HG03469 (cell line): ENCODE results near the gene DNAAF5.

Experiments used
- ATAC-seq: cut with Tn5 transposase; IDR thresholded peaks from one replicate; pipeline ENCODE4 v1.9.1; 2021; ENCODE audit warnings: mild to moderate bottlenecking, moderate library complexity, moderate number of reproducible peaks; ENCODE audit not compliant: unreplicated experiment

DNAAF5 gene

DNA sequence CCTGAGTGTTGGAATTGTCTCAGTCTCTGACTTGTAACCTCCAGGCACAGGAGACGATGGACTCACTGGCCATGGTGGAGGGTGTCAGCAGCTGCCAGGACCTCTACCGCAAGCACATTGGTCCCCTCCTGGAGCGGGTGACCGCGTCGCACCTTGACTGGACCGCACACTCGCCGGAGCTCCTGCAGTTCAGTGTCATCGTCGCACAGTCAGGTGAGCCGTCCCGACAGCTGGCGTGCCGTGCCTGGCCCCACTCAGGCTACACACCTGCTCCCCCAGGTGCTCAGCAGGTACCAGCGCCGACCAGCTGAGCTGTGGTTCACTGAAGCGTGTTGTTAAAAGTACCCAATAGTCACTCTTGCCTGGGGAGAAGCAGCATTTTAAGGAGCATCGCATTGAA, 37.3 kb downstream of the DNAAF5 start:
- no peak for ATAC-seq

DNA sequence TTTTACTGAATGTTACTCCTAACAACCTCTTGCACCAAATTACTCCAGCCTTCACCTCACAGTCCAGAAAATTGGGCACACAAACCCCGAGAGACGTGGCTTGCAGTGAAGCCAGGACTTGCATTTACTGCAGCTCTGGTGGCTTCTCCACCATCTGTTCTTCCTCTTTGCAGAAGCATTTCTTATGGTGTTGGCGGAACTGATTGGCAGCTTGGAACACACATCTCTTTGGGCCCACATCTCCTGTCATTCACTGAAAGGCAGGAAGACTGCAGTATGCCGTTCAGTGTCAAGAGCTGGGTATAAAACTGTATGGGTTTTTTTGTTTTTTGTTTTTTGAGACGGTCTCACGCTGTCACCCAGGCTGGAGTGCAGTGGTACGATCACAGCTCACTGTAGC, 38.9 kb downstream of the DNAAF5 start:
- no peak for ATAC-seq

DNA sequence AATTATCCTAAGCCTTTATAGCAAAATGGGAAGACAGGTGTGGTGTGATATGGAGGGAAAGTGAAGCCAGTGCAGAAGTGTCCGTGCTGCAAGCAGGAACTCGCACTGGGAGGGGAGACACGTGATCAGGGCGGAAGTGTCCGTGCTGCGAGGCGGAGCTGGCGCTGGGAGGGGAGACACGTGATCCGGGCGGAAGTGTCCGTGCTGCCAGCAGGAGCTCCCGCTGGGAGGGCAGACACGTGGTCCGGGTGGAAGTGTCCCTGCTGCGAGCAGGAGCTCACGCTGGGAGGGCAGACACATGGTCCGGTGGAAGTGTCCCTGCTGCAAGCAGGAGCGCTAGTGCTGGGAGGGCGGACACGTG, 41.1 kb downstream of the DNAAF5 start:
- no peak for ATAC-seq

DNA sequence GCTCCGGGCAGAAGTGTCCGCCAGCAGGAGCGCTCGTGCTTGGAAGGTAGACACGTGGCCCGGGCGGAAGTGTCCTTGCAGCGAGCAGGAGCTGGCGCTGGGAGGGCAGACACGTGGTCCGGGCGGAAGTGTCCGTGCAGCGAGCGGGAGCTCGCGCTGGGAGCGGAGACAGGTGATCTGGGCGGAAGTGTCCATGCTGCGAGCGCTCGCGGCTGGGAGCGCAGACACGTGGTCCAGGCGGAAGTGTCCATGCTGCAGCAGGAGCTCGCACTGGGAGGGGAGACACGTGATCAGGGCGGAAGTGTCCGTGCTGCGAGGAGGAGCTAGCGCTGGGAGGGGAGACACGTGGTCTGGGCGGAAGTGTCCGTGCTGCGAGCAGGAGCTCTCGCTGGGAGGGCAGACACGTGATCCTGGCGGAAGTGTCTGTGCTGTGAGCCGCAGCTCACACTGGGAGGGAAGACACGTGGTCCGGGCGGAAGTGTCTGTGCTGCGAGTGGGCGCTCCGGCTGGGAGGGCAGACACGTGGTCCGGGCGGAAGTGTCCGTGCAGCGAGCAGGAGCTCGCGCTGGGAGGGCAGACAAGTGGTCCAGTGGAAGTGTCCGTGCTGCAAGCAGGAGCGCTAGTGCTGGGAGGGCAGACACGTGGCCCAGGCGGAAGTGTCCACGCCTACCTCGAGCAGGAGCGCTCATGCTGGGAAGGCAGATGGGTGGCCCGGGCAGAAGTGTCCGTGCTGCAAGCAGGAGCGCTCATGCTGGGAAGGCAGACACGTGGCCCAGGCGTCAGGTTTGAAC, 41.6 kb downstream of the DNAAF5 start:
- no peak for ATAC-seq

DNA sequence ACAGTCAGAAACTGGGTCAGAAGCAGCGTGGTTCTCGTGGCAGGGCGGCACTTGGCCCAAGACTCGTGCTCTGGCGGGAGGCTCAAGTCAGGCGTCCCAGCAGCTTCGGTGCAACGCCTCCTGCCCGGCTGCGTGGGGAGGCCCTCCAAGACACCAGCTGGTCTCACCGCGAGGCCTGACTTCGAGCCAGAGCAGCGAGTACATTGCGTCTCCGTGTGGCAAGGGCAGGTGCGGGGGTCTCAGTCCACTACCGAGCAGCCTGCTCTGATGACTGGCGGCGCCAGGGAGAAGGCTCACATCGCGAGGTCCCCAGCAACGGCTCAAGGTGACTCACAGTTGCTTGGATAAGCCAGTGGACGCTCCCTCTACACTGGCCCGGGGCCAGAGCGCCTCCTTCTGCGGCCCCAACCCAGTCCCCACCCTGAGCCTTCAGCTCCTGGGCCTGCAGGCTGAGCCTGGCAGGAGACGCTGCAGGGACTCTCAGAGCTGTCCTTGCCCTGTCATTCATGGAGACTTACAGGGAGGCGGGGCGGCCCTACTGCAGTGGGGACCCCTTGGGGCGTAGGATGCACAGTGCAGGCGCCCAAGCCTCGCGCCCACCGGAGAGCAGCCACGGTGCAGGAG, 42.5 kb downstream of the DNAAF5 start:
- ATAC-seq: no peak

DNA sequence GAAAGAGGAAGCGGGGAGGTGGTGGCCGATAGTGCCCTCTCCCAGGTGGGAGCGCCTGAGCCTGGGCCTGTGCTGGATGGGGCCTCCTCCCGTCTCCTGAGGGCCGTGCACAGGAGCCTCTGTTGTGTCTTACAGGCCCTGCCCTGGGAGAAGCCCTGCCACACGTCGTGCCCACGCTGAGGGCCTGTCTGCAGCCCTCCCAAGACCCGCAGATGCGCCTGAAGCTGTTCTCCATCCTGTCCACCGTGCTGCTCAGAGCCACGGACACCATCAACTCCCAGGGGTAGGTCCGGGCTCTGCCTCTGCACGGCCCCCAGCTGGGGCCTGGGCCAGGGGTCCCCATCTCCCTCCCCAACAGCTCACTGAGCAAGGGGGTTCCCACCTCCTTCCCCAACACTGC, 43.8 kb downstream of the DNAAF5 start:
- no peak for ATAC-seq

DNA sequence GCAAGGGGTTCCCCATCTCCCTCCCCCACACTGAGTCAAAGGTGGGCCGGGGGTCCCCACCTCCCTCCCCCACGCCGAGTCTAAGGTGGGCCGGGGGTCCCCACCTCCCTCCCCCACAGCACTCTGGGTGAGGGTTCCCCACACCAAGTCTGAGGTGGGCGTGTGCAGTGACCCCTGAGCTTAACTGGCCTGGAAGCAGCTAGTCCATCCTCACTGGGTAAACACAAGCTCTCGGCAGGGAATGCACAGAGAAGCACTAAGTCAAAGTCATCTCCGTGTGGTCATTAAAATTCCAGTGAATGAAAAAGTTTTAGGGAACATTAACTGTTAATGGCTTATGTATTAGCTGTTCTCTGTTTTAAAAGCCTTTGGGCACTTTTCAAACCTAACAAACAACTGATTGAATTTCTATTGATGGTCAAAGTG, 44.3 kb downstream of the DNAAF5 start:
- no peak for ATAC-seq

DNA sequence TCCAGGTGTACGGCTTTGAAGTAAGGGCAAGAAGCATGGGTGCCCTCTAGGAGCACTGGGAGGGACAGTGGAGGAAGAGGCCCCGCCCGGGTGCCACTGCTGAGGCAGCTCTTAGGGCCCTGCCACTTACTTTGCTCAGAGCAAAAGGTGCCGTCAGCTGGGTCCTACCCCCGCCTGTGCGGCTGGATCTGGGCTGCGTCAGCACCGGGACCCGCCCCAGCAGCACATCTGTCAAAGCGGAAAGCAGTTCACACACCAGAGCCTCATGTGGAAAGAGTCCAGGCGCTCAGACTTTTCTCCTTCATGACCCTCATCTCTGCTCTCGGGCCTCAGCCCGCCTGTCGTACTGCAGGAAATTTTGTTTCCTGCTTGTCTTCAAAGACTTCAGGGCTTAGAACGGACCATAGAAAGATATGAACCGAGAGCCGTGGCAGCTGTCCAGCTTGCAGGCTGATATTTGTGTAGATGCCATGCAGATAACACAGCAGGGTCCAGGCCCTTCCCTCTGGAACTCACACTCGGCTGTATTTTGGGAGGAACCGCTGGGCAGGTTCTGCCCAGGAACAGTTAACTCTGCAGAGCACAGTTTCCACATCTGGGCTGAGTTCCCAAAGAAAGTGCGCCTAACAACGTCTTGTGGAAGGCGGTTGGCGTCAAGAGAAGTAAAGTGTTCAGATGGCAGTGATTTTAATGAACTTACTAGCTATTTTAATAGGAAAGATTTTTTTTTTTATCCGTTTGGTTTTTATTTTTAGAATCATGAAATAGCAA, 44.9 kb downstream of the DNAAF5 start:
- no peak for ATAC-seq

DNA sequence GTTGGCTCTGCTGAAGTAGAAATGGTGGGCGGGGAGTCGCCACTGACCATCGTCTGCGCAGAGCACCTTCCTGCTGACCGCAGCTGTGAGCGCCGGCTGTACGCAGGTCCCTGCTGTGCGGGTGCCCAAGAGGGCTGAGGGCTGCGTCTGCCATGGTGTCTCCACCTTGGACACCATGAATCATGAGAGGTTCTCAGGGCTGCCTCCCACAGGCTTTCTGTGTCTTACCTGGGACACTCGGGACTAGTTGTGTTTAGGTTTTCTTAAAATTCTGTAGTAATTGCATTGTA, 45.5 kb downstream of the DNAAF5 start:
- no peak for ATAC-seq

DNA sequence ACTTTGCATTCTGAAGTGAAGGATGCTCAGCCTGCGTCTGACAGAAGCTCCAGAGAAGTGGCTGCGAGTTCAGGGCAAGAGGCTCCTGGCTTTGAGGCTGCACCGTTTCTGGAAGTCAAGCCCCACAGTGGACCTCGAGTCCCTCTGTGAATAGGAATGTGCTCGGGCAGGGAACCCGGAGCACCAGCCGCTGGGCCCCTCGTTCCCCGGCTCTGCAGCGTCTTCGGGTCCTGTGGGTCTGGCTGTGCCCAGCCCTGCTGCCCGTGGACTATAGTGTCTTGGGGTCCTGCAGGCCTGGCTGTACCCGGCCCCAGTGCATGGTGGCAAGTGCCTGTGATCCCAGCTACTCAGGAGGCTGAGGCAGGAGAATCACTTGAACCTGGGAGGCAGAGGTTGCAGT, 45.9 kb downstream of the DNAAF5 start:
- no peak for ATAC-seq

DNA sequence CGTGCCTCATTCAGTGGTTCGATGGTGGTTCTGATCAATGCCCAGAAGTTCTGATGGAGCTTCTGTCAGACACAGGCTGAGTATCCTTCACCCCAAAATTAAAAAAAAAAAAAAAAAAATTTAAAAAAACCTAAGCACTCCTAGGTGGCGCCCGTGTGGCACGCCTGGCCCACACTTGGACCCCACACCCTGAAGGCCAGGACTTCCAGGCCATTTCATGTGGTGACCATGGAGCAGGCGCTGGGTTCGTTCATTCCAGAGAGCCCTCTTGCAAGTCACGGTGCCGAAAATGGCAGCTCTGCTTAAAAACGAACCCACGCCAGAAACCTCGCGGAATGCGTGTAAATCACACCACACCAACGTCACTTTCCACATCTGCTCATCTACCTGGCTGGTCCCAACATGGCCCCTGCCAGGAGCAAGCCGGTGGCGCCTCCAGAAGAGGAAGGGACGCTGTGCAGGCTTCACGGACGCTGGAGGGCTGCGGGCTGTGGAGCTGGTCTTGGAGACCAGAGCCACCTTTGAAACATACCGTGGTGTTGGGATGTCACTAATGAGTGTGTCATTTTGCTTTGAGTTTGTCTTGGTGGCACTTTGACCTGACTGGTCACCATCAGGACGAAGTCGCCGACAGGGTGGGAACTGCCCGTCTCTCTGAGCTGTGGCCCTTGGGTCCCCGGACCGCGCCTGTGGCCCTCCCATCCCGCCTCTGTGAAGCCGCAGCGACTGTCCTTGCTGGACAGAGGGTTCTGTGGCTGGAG, 46.5 kb downstream of the DNAAF5 start:
- ATAC-seq: no peak

DNA sequence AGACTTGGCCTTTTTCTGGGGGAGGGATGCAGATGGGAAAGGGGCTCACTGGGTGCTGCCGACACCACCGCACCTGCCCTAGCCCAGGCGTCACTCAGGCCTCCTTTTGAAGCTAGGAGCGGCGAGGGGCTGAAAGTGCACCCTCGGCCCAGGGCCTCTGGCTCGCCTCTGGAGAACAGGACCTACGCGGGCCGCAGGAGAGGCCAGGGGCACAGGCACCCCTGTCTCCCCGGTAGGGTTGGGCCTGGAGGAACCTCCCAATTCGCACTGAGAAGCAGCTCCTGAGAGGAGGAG, 47.1 kb downstream of the DNAAF5 start:
- ATAC-seq: no peak

DNA sequence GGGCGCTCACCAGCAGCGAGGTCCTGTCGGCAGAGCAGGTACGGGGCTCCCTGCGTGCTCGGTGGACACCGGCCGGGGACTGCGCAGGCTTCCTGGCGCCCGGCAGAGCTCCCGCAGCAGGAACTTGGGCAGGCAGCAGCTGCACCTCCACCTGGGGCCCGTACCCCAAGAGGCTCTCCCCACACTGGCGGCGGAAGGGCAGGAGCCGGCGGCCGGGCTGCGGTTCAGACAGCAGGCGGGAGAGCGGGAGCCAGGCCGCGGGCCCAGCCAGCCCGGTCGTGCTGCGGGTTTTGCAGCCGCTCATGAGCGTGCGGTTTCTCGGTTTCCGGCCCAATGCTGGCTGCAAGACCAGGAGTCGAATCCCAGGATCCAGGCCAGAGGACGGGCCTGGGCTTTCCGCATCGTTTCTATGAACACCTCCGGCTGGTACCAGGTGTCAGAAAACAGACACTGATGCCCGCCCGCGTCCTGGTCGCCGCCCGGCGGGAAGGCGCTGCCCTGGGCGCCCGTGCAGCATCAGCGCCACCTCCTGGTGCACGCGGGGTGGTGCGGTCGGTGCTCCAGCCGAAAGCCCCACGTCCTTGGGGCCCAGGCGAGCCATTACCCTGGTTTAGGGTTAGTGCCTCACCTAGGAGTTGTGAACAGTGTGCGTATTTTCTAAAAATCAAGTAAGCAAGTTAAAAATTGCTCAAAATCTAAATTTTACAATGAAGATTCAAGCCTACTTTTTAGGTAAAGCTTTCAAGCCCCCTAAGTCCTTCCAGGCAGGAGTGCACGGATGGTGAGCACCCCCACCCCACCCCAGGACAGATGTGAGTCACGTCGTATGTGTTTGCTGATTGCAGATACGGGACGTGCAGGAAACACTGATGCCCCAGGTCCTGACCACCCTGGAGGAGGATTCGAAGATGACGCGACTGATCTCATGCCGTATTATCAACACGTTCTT, 47.9 kb downstream of the DNAAF5 start:
- no peak for ATAC-seq

DNA sequence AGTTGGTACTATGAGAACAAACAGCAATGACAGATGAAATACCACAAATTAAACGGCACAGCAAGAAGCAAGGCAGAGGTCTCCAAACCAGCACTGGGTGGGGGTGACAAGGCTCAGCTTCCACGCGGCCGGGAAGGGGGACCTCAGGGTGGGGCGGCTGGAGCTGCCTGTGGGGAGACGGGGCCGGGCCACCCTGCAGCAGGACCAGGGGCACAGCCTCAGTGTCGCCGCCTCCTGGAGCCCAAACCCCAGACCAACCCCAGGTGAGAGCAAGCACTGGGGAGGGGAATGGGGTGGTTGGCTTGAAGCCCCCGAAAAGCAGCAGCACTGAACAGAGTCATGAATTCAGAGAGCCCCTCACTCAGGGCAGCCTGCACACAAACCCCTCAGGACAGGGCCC, 49.9 kb downstream of the DNAAF5 start:
- no peak for ATAC-seq

DNA sequence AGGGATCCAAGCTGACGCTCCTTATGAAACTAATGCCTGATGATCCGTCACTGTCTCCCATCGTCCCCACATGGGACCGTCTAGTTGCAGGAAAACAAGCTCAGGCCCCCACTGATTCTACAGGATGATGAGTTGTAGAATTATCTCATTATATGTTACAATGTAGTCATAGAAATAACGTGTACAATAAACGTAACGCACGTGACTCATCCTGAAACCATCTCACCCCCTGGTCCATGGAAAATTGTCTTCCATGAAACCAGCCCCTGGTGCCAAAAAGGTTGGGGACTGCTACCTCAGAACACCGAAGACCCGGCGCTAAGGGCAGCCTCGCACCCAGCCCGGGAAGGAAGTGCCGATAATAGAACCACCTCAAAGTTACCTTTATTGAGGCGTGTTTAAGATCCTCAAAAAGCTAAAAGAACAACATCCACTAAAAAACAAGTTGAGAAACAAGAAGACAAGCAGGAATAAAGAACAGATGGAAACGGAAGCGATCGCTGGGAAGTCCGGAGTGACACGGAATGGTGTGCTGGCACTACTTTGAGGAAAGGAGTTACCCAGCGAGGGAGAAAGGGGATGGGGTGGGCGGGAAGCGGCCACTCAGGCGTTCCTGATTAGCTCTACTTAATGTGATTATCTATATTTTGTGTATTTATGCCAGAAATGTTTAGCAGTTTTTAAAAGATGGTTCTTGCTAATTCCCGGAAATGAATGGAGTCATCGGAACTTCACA, 50.7 kb downstream of the DNAAF5 start:
- no peak for ATAC-seq

DNA sequence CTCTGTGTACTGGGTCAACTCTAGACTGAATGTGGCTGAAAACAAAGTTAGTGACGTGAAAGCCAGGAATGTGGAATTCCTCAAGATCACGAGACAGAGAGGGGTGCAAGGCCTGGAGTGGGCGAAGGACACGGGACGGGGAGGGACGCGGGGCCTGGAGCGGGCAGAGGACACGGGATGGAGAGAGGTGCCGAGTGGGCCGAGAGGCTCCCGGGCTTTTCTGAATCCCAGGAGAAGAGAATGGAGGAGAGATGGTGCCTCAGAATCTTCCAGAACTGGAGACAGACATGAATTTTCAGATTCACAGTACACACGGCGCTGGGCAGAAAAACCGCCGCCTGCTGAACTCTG, 51.2 kb downstream of the DNAAF5 start:
- no peak for ATAC-seq

DNA sequence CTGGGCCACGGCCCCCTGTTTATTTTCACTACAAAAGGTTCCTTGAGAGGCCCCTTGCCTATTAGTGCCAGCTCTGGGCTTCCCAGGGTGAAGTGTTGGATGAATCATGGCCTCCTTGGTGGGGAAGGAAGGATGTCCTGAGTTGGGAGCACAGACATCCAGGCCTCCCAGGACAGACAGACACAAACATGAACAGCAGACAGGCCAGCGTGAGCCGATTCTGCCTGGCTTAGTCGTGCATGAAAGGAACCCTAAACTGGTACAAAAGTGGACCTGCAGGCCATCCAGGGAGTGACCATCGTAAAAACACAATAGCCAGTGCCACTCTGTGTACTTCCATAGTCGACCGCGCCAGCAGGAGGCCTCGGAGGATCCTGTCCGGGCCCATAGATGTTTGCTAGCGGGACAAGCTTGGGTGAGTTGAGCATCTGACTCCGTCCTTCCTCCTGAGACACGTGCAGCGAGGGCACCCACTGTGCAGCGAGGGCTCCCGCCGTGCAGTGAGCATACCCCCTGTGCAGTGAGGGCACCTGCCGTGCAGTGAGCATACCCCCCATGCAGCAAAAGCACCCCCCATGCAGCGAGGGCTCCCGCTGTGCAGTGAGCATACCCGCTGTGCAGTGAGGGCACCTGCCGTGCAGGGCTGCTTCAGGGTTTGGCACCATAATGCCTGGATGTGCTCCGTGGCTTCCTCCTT, 51.9 kb downstream of the DNAAF5 start:
- no peak for ATAC-seq

DNA sequence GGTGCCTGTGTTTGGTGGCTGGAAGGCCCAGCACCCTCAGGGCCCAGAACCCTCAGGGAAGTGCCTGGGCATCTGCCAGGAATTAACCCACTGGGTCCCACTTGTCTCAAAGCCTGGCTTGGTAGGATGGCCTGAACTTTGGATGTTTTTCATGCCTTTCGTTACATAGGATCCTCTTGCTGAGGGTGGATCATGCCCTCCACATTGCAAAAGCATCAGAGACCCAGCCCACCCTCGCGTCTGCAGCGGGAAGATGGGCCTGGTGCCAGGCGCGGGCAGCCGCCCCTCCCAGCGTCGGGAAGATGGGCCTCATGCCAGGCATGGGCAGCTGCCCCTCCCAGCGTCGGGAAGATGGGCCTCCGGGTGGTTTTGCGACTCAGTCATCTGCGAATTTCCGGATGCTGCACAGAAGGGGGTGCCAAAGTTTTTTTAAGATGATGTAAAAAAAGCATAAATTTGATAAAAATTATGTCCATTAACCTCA, 52.5 kb downstream of the DNAAF5 start:
- no peak for ATAC-seq

DNA sequence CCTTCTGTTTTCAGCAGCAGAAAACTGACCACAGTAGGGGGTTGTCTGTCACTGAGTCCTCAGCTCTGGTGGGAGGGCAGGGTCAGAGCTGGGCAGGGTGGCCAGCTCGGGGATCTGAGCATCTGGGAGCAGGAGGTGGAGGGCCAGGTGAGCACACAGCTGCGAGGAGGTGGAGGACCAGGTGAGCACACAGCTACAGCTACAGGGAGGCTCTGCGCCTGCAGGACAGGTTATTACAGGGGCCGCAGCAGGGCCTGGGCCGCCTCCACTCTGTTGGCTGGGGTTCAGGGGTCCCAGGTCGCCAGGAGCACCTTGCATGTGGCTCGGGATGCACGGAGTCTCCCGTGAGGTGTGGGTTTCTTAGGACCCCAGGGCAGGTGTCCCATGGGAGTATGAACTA, 53.0 kb downstream of the DNAAF5 start:
- ATAC-seq: no peak
